ENCODE measurements around the gene TOPBP1. TPM values are rescaled to one million over a fixed set of nuclear protein-coding genes. Genes with fewer than 3 reads are reported as not detected.

TOPBP1 gene
- total RNA-seq, 4 donors from 2014 or later: 16.5 to 29.3 (median 21.9) TPM

DNA sequence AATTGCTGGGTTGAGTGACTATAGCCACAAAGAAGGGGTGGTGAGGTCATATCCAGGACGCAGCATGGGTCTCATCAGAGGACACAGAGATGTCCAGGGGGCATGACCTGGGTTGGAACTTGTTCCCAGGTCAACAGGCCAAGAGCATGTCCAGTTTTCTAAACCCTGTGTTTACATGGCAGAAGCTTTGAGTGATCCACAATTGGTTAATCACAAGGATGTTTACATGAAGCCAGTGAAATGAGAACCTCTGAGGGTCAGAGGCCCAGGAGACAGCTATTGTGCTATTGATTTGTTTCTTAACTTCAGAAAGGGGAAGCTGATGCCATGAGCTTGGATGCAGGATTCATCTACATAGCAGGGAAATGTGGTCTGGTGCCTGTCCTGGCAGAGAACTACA, 42.2 kb upstream of the TOPBP1 start:
- no peak overlapping the region for H3K27ac ChIP-seq
- TF ChIP-seq, protein P1, sequence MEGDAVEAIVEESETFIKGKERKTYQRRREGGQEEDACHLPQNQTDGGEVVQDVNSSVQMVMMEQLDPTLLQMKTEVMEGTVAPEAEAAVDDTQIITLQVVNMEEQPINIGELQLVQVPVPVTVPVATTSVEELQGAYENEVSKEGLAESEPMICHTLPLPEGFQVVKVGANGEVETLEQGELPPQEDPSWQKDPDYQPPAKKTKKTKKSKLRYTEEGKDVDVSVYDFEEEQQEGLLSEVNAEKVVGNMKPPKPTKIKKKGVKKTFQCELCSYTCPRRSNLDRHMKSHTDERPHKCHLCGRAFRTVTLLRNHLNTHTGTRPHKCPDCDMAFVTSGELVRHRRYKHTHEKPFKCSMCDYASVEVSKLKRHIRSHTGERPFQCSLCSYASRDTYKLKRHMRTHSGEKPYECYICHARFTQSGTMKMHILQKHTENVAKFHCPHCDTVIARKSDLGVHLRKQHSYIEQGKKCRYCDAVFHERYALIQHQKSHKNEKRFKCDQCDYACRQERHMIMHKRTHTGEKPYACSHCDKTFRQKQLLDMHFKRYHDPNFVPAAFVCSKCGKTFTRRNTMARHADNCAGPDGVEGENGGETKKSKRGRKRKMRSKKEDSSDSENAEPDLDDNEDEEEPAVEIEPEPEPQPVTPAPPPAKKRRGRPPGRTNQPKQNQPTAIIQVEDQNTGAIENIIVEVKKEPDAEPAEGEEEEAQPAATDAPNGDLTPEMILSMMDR (IDR thresholded peaks at IDR 0.05): no peak
- TF ChIP-seq EP300 (IDR thresholded peaks at IDR 0.05): no peak
- TF ChIP-seq POLR2AphosphoS5 (IDR thresholded peaks at IDR 0.05): no peak
- TF ChIP-seq POLR2A (IDR thresholded peaks at IDR 0.05): no peak
- WGBS, 2 donors (ENCODE audit: low coverage in 1 of 2): 20% methylated on average over 1 of the region's 1 CpG; no CpG with 5 or more reads in 1 of the 2 donors
- no peaks in the 10 kb centered on the region for H3K27me3 ChIP-seq
- no peaks in the 10 kb centered on the region for H3K36me3 ChIP-seq
- no peaks in the 10 kb centered on the region for H3K9me3 ChIP-seq
- no peak for ATAC-seq
- H3K4me1 ChIP-seq: no peaks in the 10 kb centered on the region
- no peak overlapping the region for H3K4me3 ChIP-seq

DNA sequence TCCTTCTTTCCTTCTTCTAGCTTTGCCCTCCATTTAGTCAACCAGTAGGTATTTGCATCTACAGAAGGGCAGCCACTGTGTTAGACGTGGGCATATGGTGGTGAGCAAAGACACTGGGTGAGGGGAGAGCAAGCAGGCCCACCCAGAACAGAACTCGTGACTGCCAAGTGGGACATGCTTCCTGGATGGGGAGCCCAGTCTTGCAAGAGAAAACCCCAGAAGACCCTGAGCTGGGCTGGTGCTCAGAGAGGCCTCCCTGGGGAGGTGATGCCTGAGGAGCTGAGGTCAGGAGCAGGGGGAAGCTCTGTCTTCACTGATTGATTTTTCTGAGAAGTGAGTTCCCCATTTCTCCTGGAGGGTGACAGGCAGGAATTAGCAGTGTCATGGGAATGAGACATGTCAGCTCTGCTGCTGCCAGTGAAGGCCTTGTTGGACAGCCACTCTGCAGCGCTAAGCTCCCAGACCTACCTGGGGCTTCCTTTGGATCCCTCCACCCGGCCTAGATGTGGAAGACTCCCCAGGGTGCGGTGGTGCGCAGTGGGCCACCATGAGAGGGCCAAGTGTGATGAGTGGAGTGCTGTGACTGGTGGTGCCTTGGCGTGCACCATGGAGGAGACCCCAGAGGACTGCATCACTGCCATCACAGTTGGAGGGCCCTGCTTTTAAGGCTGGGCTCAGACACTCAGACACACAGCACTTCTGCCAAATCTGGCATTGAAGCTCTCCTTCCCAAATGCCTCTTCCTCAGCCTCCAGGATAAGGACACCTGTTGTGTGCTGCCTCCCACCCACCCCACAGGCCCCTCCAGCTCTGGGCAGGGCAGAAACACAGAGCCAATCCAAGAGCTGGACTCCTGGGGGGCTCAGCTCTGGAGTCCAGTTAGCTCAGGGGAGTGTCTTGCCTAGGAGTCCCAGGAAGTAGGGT, 40.0 kb upstream of the TOPBP1 start:
- no peaks in the 10 kb centered on the region for H3K4me1 ChIP-seq
- H3K4me3 ChIP-seq: no peak overlapping the region
- H3K27ac ChIP-seq: no peak overlapping the region
- no peaks in the 10 kb centered on the region for H3K27me3 ChIP-seq
- no peak for TF ChIP-seq POLR2A (IDR thresholded peaks at IDR 0.05)
- TF ChIP-seq EP300 (IDR thresholded peaks at IDR 0.05): no peak
- TF ChIP-seq POLR2AphosphoS5 (IDR thresholded peaks at IDR 0.05): no peak
- TF ChIP-seq, protein P1 (IDR thresholded peaks at IDR 0.05): no peak
- H3K9me3 ChIP-seq: no peaks in the 10 kb centered on the region
- WGBS, 2 donors (ENCODE audit: low coverage in 1 of 2): 92% methylated on average over 4 of the region's 7 CpGs; no CpG with 5 or more reads in 1 of the 2 donors
- ATAC-seq: no peak
- H3K36me3 ChIP-seq: no peaks in the 10 kb centered on the region

DNA sequence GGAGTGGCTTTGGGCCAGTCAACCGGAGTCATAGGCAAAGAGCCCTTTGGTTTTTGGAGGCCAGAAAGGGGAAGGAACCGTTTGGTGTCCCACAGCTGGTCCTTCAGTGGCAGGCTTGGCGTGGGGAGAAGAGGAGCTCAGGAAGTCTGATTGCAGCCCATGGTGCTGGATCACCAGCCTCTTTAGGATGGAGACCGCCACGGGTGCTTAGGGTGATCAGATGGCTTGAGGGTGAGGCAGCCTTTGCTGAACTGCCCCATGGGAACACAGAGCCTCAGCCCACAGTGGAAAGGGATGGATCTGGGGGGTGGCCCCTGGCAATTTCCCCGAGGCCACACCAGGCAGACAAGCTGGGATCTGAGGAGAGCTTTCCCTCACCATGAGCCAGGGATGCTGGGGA, 38.6 kb upstream of the TOPBP1 start:
- H3K4me3 ChIP-seq: no peak overlapping the region
- H3K27me3 ChIP-seq: no peaks in the 10 kb centered on the region
- no peaks in the 10 kb centered on the region for H3K4me1 ChIP-seq
- 79% methylated on average over 4 of the region's 6 CpGs; no CpG with 5 or more reads in 1 of the 2 donors for WGBS, 2 donors (ENCODE audit: low coverage in 1 of 2)
- no peak for TF ChIP-seq EP300 (IDR thresholded peaks at IDR 0.05)
- no peak for TF ChIP-seq POLR2AphosphoS5 (IDR thresholded peaks at IDR 0.05)
- TF ChIP-seq, protein P1 (IDR thresholded peaks at IDR 0.05): no peak
- no peak for TF ChIP-seq POLR2A (IDR thresholded peaks at IDR 0.05)
- H3K9me3 ChIP-seq: no peaks in the 10 kb centered on the region
- no peak for ATAC-seq
- H3K36me3 ChIP-seq: no peaks in the 10 kb centered on the region
- H3K27ac ChIP-seq: no peak overlapping the region

DNA sequence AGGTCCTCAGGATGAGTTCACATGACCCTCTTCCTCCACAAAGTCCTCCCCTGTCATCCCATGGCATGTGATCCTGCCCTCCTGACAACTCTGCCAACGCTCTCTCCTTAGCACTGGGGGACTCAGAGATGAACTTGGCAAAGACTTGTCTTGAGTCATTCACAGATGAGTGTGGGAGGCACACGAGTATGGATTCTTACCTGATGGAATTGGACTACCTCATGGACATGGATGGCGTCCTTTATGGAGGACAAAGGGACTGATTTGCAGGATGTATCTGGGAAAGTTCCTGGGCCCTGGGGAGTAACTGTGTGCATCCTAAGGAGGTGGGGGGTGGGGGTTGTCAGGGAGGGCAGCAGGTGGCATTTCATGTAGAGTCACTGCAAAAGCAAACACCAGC, 38.2 kb upstream of the TOPBP1 start:
- no peaks in the 10 kb centered on the region for H3K27me3 ChIP-seq
- H3K36me3 ChIP-seq: no peaks in the 10 kb centered on the region
- 48 to 100% methylated on average over 1 to 2 of the region's 3 CpGs for WGBS, 2 donors (ENCODE audit: low coverage in 1 of 2)
- H3K4me1 ChIP-seq: no peaks in the 10 kb centered on the region
- no peak overlapping the region for H3K27ac ChIP-seq
- TF ChIP-seq, protein P1 (IDR thresholded peaks at IDR 0.05): no peak
- TF ChIP-seq POLR2A (IDR thresholded peaks at IDR 0.05) (no peak), POLR2AphosphoS5 (IDR thresholded peaks at IDR 0.05) (no peak), EP300 (IDR thresholded peaks at IDR 0.05) (no peak)
- no peak overlapping the region for H3K4me3 ChIP-seq
- no peaks in the 10 kb centered on the region for H3K9me3 ChIP-seq
- no peak for ATAC-seq

DNA sequence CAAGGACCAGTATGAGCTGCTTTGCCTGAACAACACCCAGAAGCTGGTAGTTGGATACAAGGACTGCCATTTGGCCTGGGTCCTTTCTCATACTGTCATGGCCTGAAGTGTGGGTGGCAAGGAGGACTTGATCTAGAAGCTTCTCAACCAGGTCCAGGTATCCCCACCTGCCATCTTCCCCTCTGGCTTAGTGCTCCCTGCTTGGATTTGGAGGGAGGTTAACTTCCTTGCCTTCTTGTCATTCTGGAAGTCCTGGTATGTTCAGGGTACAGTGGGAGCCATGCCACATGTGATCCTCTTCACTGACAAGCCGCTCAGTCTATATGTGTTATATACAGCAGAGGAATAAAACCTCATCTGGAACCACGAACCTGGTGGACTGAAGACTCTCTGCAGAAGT, 37.7 kb upstream of the TOPBP1 start:
- 17 to 70% methylated on average over 1 to 2 of the region's 2 CpGs for WGBS, 2 donors (ENCODE audit: low coverage in 1 of 2)
- H3K27me3 ChIP-seq: no peaks in the 10 kb centered on the region
- H3K36me3 ChIP-seq: no peaks in the 10 kb centered on the region
- no peak for TF ChIP-seq POLR2A (IDR thresholded peaks at IDR 0.05)
- TF ChIP-seq EP300 (IDR thresholded peaks at IDR 0.05): no peak
- TF ChIP-seq POLR2AphosphoS5 (IDR thresholded peaks at IDR 0.05): no peak
- TF ChIP-seq, protein P1 (IDR thresholded peaks at IDR 0.05): no peak
- no peaks in the 10 kb centered on the region for H3K4me1 ChIP-seq
- no peak for ATAC-seq
- H3K4me3 ChIP-seq: no peak overlapping the region
- no peaks in the 10 kb centered on the region for H3K9me3 ChIP-seq
- H3K27ac ChIP-seq: no peak overlapping the region
